Gastrocnemius medialis (tissue), 4 donors: ENCODE measurements around the gene SIX4. TPM values are rescaled to one million over a fixed set of nuclear protein-coding genes. Genes with fewer than 3 reads are reported as not detected.
"Not testable (repeated sequence)": the region's sequence is repeated elsewhere in the genome, so short reads cannot be mapped to it uniquely, and the experiment has no call there.

Experiments used
- ATAC-seq, 2 donors: fragments of 150-250 bp; one replicate each; pipeline ENCODE4 v1.9.1; 2016
- DNase-seq, 2 donors: peaks; one replicate each; pipeline ENCODE4 v3.0.0-alpha.2; 2019
- H3K27ac ChIP-seq, 4 donors: fragments of 200-600 bp; sonication (generic); 1 replicate in 1 of 4; 2 replicates in 3 of 4; pipeline ENCODE4 v1.5.1; 2016 to 2018; ENCODE audit warnings: mild to moderate bottlenecking in 2 of 4, moderate library complexity in 1 of 4
- H3K27me3 ChIP-seq, 3 donors: fragments of 200-600 bp; sonication (generic) in 2 of 3; 1 replicate in 1 of 3; 2 replicates in 2 of 3; pipeline versions ENCODE4 v1.5.1 to v1.6.0; 2016 to 2019; ENCODE audit warnings: mild to moderate bottlenecking in 1 of 3, moderate library complexity in 1 of 3
- H3K36me3 ChIP-seq, 2 donors: fragments of 200-600 bp; sonication (generic) in 1 of 2; one replicate each; pipeline ENCODE4 v1.5.1; 2017 to 2018
- H3K4me1 ChIP-seq, 2 donors: fragments of 200-600 bp; sonication (generic) in 1 of 2; one replicate each; pipeline ENCODE4 v1.5.1; 2016 to 2017; ENCODE audit warnings: mild to moderate bottlenecking in 2 of 2
- H3K4me3 ChIP-seq, 4 donors: fragments of 200-600 bp; sonication (generic) in 3 of 4; 1 replicate in 1 of 4; 2 replicates in 3 of 4; pipeline ENCODE4 v1.5.1; 2016 to 2019; ENCODE audit warnings: mild to moderate bottlenecking in 2 of 4
- H3K9me3 ChIP-seq, 3 donors: fragments of 200-600 bp; sonication (generic) in 2 of 3; 1 replicate in 1 of 3; 2 replicates in 2 of 3; pipeline ENCODE4 v1.5.1; 2016 to 2019
- CTCF ChIP-seq, 5 experiments: fragments of 450-650 bp in 3 of 5; fragments of 200-600 bp in 2 of 5; sonication (generic) in 2 of 5; IDR thresholded peaks in 4 of 5; conservative IDR thresholded peaks in 1 of 5; 1 replicate in 4 of 5; 2 replicates in 1 of 5; pipeline ENCODE4 v1.5.1; 2016 to 2019; ENCODE audit warnings: antibody characterized with exemption in 5 of 5, mild to moderate bottlenecking in 3 of 5, moderate library complexity in 3 of 5
- POLR2A ChIP-seq, 2 donors: fragments of 450-650 bp; IDR thresholded peaks; one replicate each; pipeline ENCODE4 v1.6.1; 2017; ENCODE audit warnings: antibody characterized with exemption in 2 of 2, mild to moderate bottlenecking in 2 of 2, moderate library complexity in 2 of 2
- in situ Hi-C, 4 donors: fragments of 200-750 bp; cut with MboI; loops; one replicate each; pipeline versions ENCODE4 v1.15.0 to v1.8.0; 2017; ENCODE audit warnings: low sequenced_read_pairs in 4 of 4
- intact Hi-C: fragments of 100-400 bp; cut with DNase I; formaldehyde crosslinking; loops from one replicate; pipeline ENCODE4 v1.15.1; 2023; ENCODE audit warnings: low total_unique reads
- total RNA-seq, 4 donors: library from RNA; depleted of rRNA; stranded (reverse); fragments of >200 nt; gene quantifications; one replicate each; pipeline versions ENCODE4 v1.1.0 to v1.2.3, GENCODE V29; 2016

SIX4 gene
- total RNA-seq, 4 donors from 2014 or later, result 27.8 to 62.6 (median 46.1) TPM

GRCh38 chr14:60736494-60736893 is 12.3 kb upstream of the SIX4 start:
- peak overlapping the region; percentile 69 to 84 (median 76) for H3K4me3 ChIP-seq
- intact Hi-C loops, result loop anchor here (5.0 to 10.0 kb wide), 2 partner anchors 396 to 788 kb away; no protein-coding TSS in a partner anchor
- in situ Hi-C loops, result loop anchor here in 1 of 4 donors (10.0 kb wide), 1 partner anchor 102 kb away; no protein-coding TSS in a partner anchor
- no peak for DNase-seq
- H3K4me1 ChIP-seq, result peaks cover 32 to 43% of the 10 kb centered on the region in 2 donors
- H3K9me3 ChIP-seq, result no peaks in the 10 kb centered on the region
- TF ChIP-seq CTCF (IDR thresholded peaks at IDR 0.05 in 4 of 5, conservative IDR thresholded peaks at IDR 0.05 in 1 of 5) (no peak), POLR2A (IDR thresholded peaks at IDR 0.05) (no peak)
- ATAC-seq, result no peak
- no peaks in the 10 kb centered on the region for H3K27me3 ChIP-seq
- H3K36me3 ChIP-seq, result no peaks in the 10 kb centered on the region
- H3K27ac ChIP-seq, result peak overlapping the region; percentile 90 to 94 (median 92)

- Histone ChIP-seq H3K27ac (peak overlapping the region; percentile 90 to 94 (median 92)), H3K27me3 (no peaks in the 10 kb centered on the region), H3K9me3 (no peaks in the 10 kb centered on the region), H3K4me3 (peak overlapping the region; percentile 69 to 84 (median 76)), H3K4me1 (peaks cover 32 to 38% of the 10 kb centered on the region in 2 donors), H3K36me3 (no peaks in the 10 kb centered on the region)
- DNase-seq (no peak), ATAC-seq (peak in 1 of 2 donors; percentile 21)
- TF ChIP-seq POLR2A (IDR thresholded peaks at IDR 0.05) (no peak), CTCF (IDR thresholded peaks at IDR 0.05 in 4 of 5, conservative IDR thresholded peaks at IDR 0.05 in 1 of 5) (no peak)
- in situ Hi-C loops, result loop anchor here in 1 of 4 donors (10.0 kb wide), 1 partner anchor 101 kb away; no protein-coding TSS in a partner anchor
- intact Hi-C loops, result loop anchor here (2.0 to 10.0 kb wide), 3 partner anchors 245 to 789 kb away; partner anchors contain the start of genes SLC38A6 and TRMT5
Observed at GRCh38 chr14:60735416-60735815, 11.3 kb upstream of the SIX4 start.

GRCh38 chr14:60734465-60735242 is 10.5 kb upstream of the SIX4 start, which contains the start of gene MNAT1:
TSS of gene MNAT1 (plus strand) at chr14:60734761. CDS start at chr14:60734863, 102 bp downstream.
- intact Hi-C loops, result loop anchor here (2.0 to 10.0 kb wide), 3 partner anchors 246 to 790 kb away; partner anchors contain the start of genes SLC38A6 and TRMT5
- DNase-seq (peak; percentile 76 to 77), ATAC-seq (peak; percentile 72 to 73)
- Histone ChIP-seq H3K36me3 (no peaks in the 10 kb centered on the region), H3K27me3 (no peaks in the 10 kb centered on the region), H3K27ac (peak within 1 kb of the TSS; percentile 90 to 94 (median 92)), H3K4me1 (peaks cover 32 to 37% of the 10 kb centered on the region in 2 donors), H3K4me3 (peak within 1 kb of the TSS; percentile 69 to 84 (median 76)), H3K9me3 (no peaks in the 10 kb centered on the region)
- TF ChIP-seq CTCF (IDR thresholded peaks at IDR 0.05 in 4 of 5, conservative IDR thresholded peaks at IDR 0.05 in 1 of 5) (peak in 2 of 5 experiments; percentile 23 to 26), POLR2A (IDR thresholded peaks at IDR 0.05) (peak; percentile 54 to 65)
- in situ Hi-C loops, result loop anchor here in 1 of 4 donors (10.0 kb wide), 1 partner anchor 100 kb away; no protein-coding TSS in a partner anchor

GRCh38 chr14:60732840-60733483 is 8.8 kb upstream of the SIX4 start:
- peaks cover 17 to 20% of the 10 kb centered on the region in 2 donors for H3K4me1 ChIP-seq
- DNase-seq (no peak), ATAC-seq (no peak)
- H3K9me3 ChIP-seq, result no peaks in the 10 kb centered on the region
- H3K27ac ChIP-seq, result no peak overlapping the region
- TF ChIP-seq CTCF (IDR thresholded peaks at IDR 0.05 in 4 of 5, conservative IDR thresholded peaks at IDR 0.05 in 1 of 5) (no peak), POLR2A (IDR thresholded peaks at IDR 0.05) (no peak)
- H3K4me3 ChIP-seq, result no peak overlapping the region
- intact Hi-C loops (loop anchor here (10.0 kb wide), 1 partner anchor 792 kb away; no protein-coding TSS in a partner anchor), in situ Hi-C loops (loop anchor here in 1 of 4 donors (10.0 kb wide), 1 partner anchor 98 kb away; no protein-coding TSS in a partner anchor)
- H3K27me3 ChIP-seq, result no peaks in the 10 kb centered on the region
- H3K36me3 ChIP-seq, result no peaks in the 10 kb centered on the region

GRCh38 chr14:60731291-60731690 is 7.1 kb upstream of the SIX4 start:
- ATAC-seq, H3K27me3 ChIP-seq, H3K27ac ChIP-seq, DNase-seq, H3K36me3 ChIP-seq, H3K4me3 ChIP-seq, H3K9me3 ChIP-seq: not testable (repeated sequence)
- intact Hi-C loops (loop anchor here (10.0 kb wide), 1 partner anchor 794 kb away; no protein-coding TSS in a partner anchor), in situ Hi-C loops (loop anchor here in 1 of 4 donors (10.0 kb wide), 1 partner anchor 96 kb away; no protein-coding TSS in a partner anchor)
- H3K4me1 ChIP-seq, result peaks cover 9 to 12% of the 10 kb centered on the region in 2 donors
